Heart left ventricle (tissue), 13 donors: Measurements from ENCODE around the gene DNM3.

Source experiments
- POLR2A ChIP-seq, 2 donors: fragments of 450-650 bp; IDR thresholded peaks; one replicate each; pipeline ENCODE4 v1.6.1; 2017; ENCODE audit warnings: antibody characterized with exemption in 2 of 2, mild to moderate bottlenecking in 2 of 2, moderate library complexity in 2 of 2
- TF ChIP-seq, protein P1 (sequence below), 12 donors: fragments of 200-600 bp; sonication (generic) in 4 of 12; IDR thresholded peaks; one replicate each; pipeline versions ENCODE4 v1.5.0 to v1.8.0; 2018 to 2022; ENCODE audit warnings: antibody characterized with exemption in 12 of 12, mild to moderate bottlenecking in 5 of 12
- donor health status: ischemic (EF 13 %, LVEDD 7.1; RV severe dilation, severe dysfunction).
- donor health status: DM: no; HTN: yes; CAD: no.
- donor health status: DM: no; HTN: no; CAD: no.
- donor health status: ischemic (EF 25% LVEDD 6.9; RV normal size, moderate dysfunction).
- donor health status: ischemic (EF 25% LVEDD 5.7; RV mildly dilated, moderate dysfunction).
- donor health status: ischemic (EF 35%, LVEDD 5.7; RV mildly dilated, moderate dysfunction).
- donor health status: nonischemic (EF 11% LVEDD 7.7; RV severe dilation, severe dysfunction).
- donor health status: DM: yes; HTN: yes; CAD: no.
- donor health status: PGD.
- donor health status: ischemic (EF 29% LVEDD 5.4; RV normal size, mild dysfunction).
- donor health status: nonischemic (EF 23%, LVEDD 6.1; RV moderate dilation, normal function).

GRCh38 chr1:172176206-172176605 is 334.9 kb downstream of the DNM3 start:
- no peak for TF ChIP-seq POLR2A (IDR thresholded peaks at IDR 0.05)
- TF ChIP-seq, protein P1, sequence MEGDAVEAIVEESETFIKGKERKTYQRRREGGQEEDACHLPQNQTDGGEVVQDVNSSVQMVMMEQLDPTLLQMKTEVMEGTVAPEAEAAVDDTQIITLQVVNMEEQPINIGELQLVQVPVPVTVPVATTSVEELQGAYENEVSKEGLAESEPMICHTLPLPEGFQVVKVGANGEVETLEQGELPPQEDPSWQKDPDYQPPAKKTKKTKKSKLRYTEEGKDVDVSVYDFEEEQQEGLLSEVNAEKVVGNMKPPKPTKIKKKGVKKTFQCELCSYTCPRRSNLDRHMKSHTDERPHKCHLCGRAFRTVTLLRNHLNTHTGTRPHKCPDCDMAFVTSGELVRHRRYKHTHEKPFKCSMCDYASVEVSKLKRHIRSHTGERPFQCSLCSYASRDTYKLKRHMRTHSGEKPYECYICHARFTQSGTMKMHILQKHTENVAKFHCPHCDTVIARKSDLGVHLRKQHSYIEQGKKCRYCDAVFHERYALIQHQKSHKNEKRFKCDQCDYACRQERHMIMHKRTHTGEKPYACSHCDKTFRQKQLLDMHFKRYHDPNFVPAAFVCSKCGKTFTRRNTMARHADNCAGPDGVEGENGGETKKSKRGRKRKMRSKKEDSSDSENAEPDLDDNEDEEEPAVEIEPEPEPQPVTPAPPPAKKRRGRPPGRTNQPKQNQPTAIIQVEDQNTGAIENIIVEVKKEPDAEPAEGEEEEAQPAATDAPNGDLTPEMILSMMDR (IDR thresholded peaks at IDR 0.05), result no peak
